H9 (cell line): ENCODE measurements around the gene LIF. TPM values are rescaled to one million over a fixed set of nuclear protein-coding genes. Genes with fewer than 3 reads are reported as not detected.

Experiments used
- DNase-seq: peaks from one replicate; pipeline ENCODE4 v3.0.0-alpha.2; 2017
- H2AFZ ChIP-seq: one replicate; pipeline ENCODE4 v1.6.1; 2013; ENCODE audit warnings: mild to moderate bottlenecking, low read length, control low read depth, moderate library complexity
- H2AK5ac ChIP-seq: 2 replicates; pipeline ENCODE4 v1.6.1; 2013; ENCODE audit warnings: low read length, control low read depth, mixed read lengths; ENCODE audit not compliant: insufficient read length
- H2BK120ac ChIP-seq: one replicate; pipeline ENCODE4 v1.6.1; 2013; ENCODE audit warnings: low read depth, mild to moderate bottlenecking, low read length, control low read depth, inconsistent platforms; ENCODE audit not compliant: poor library complexity, severe bottlenecking
- H2BK12ac ChIP-seq: 2 replicates; pipeline ENCODE4 v1.6.1; 2013; ENCODE audit warnings: low read length, control low read depth, mixed read lengths, low read depth; ENCODE audit not compliant: insufficient read length
- H2BK15ac ChIP-seq: 2 replicates; pipeline ENCODE4 v1.6.1; 2013; ENCODE audit warnings: low read depth, low read length, control low read depth
- H2BK20ac ChIP-seq: one replicate; pipeline ENCODE4 v1.6.1; 2013; ENCODE audit warnings: low read depth, mild to moderate bottlenecking, low read length, control low read depth, inconsistent platforms; ENCODE audit not compliant: poor library complexity, severe bottlenecking
- H2BK5ac ChIP-seq: 2 replicates; pipeline ENCODE4 v1.6.1; 2013; ENCODE audit warnings: low read length, control low read depth, mixed read lengths; ENCODE audit not compliant: insufficient read length
- H3K14ac ChIP-seq: 2 replicates; pipeline ENCODE4 v1.6.1; 2013; ENCODE audit warnings: low read length, control low read depth; ENCODE audit not compliant: insufficient read depth
- H3K18ac ChIP-seq: 2 replicates; pipeline ENCODE4 v1.6.1; 2013; ENCODE audit warnings: low read depth, mild to moderate bottlenecking, mixed read lengths, low read length, control low read depth; ENCODE audit not compliant: insufficient read length
- H3K23ac ChIP-seq: 2 replicates; pipeline ENCODE4 v1.6.1; 2013; ENCODE audit warnings: low read length, control low read depth, mixed read lengths, low read depth; ENCODE audit not compliant: insufficient read length
- H3K23me2 ChIP-seq: 2 replicates; pipeline ENCODE4 v1.6.1; 2013; ENCODE audit warnings: low read depth, mild to moderate bottlenecking, mixed read lengths, low read length, control low read depth; ENCODE audit not compliant: insufficient read length, poor library complexity, severe bottlenecking
- H3K27ac ChIP-seq: 2 replicates; pipeline ENCODE4 v1.5.1; 2013; ENCODE audit warnings: low read length, control low read depth, mixed read lengths, low read depth; ENCODE audit not compliant: insufficient read length
- H3K27me3 ChIP-seq: 2 replicates; pipeline ENCODE4 v1.6.1; 2013; ENCODE audit warnings: low read length, control low read depth, inconsistent platforms; ENCODE audit not compliant: insufficient read depth
- H3K4ac ChIP-seq: 2 replicates; pipeline ENCODE4 v1.6.1; 2013; ENCODE audit warnings: low read depth, mild to moderate bottlenecking, control low read depth, inconsistent platforms, low read length, moderate library complexity
- H3K4me1 ChIP-seq: 2 replicates; pipeline ENCODE4 v1.6.1; 2013; ENCODE audit warnings: low read length, control low read depth, inconsistent platforms; ENCODE audit not compliant: insufficient read depth
- H3K4me2 ChIP-seq: 2 replicates; pipeline ENCODE4 v1.6.1; 2013; ENCODE audit warnings: low read length, control low read depth, mixed read lengths; ENCODE audit not compliant: insufficient read length, insufficient read depth
- H3K56ac ChIP-seq: 2 replicates; pipeline ENCODE4 v1.6.1; 2013; ENCODE audit warnings: low read depth, mild to moderate bottlenecking, mixed read lengths, low read length, control low read depth; ENCODE audit not compliant: insufficient read length
- H3K79me1 ChIP-seq: 2 replicates; pipeline ENCODE4 v1.6.1; 2013; ENCODE audit warnings: low read depth, mild to moderate bottlenecking, moderate library complexity, low read length, control low read depth, inconsistent platforms; ENCODE audit not compliant: insufficient read depth, poor library complexity, severe bottlenecking
- H3K79me2 ChIP-seq: 2 replicates; pipeline ENCODE4 v1.6.1; 2013; ENCODE audit warnings: low read length, control low read depth, inconsistent platforms; ENCODE audit not compliant: insufficient read depth
- H3K9ac ChIP-seq: 2 replicates; pipeline ENCODE4 v1.6.1; 2013; ENCODE audit warnings: low read length, control low read depth, mixed read lengths; ENCODE audit not compliant: insufficient read length; ENCODE audit errors: extremely low read depth
- H3K9me3 ChIP-seq: one replicate; pipeline ENCODE4 v1.6.1; 2013; ENCODE audit warnings: low read depth, low read length, inconsistent platforms; ENCODE audit not compliant: control insufficient read depth
- H3T11ph ChIP-seq: one replicate; pipeline ENCODE4 v1.6.1; 2013; ENCODE audit warnings: mild to moderate bottlenecking, low read length, control low read depth, inconsistent platforms
- H4K20me1 ChIP-seq: one replicate; pipeline ENCODE4 v1.6.1; 2013; ENCODE audit not compliant: control insufficient read depth, insufficient read length, insufficient read depth
- H4K5ac ChIP-seq: 2 replicates; pipeline ENCODE4 v1.6.1; 2013; ENCODE audit warnings: low read depth, mild to moderate bottlenecking, mixed read lengths, low read length, control low read depth; ENCODE audit not compliant: insufficient read length
- H4K8ac ChIP-seq: replicated peaks from 2 replicates; pipeline ENCODE4 v1.6.1; 2013; ENCODE audit warnings: low read length, control low read depth, mixed read lengths, low read depth; ENCODE audit not compliant: insufficient read length
- H4K91ac ChIP-seq: 2 replicates; pipeline ENCODE4 v1.6.1; 2013; ENCODE audit warnings: low read depth, mild to moderate bottlenecking, moderate library complexity, mixed read lengths, low read length, control low read depth; ENCODE audit not compliant: insufficient read length
- H3K27ac Mint-ChIP-seq, 3 experiments: 2 replicates in 2 of 3; 3 replicates in 1 of 3; pipeline ENCODE4 v1.8.0; 2020 to 2021; ENCODE audit warnings: mixed read lengths in 3 of 3, mild to moderate bottlenecking in 1 of 3, moderate library complexity in 1 of 3
- H3K27me3 Mint-ChIP-seq: 2 replicates; pipeline ENCODE4 v1.8.0; 2021; ENCODE audit warnings: low read depth, mild to moderate bottlenecking, moderate library complexity, mixed read lengths
- H3K36me3 Mint-ChIP-seq, 3 experiments: 2 replicates in 2 of 3; 3 replicates in 1 of 3; pipeline ENCODE4 v1.8.0; 2020 to 2021; ENCODE audit warnings: low read depth in 3 of 3, mixed read lengths in 3 of 3; ENCODE audit not compliant: insufficient read depth in 1 of 3
- H3K4me1 Mint-ChIP-seq, 2 experiments: 2 replicates each; pipeline ENCODE4 v1.8.0; 2020; ENCODE audit warnings: mixed read lengths in 2 of 2
- H3K4me3 Mint-ChIP-seq, 2 experiments: 2 replicates in 1 of 2; 3 replicates in 1 of 2; pipeline ENCODE4 v1.8.0; 2020 to 2021; ENCODE audit warnings: mild to moderate bottlenecking in 2 of 2, mixed read lengths in 2 of 2, moderate library complexity in 1 of 2
- H3K9me3 Mint-ChIP-seq, 2 experiments: 2 replicates in 1 of 2; 3 replicates in 1 of 2; pipeline ENCODE4 v1.8.0; 2020; ENCODE audit warnings: mild to moderate bottlenecking in 2 of 2, mixed read lengths in 2 of 2, moderate library complexity in 1 of 2
- CTCF ChIP-seq: fragments of 200-600 bp; sonication (generic); conservative IDR thresholded peaks from 3 replicates; pipeline ENCODE4 v1.8.0; 2021; ENCODE audit warnings: antibody characterized with exemption, mild to moderate bottlenecking
- WGBS: extraction: QIAGEN DNeasy Blood & Tissue Kit; methylation state at CpG from one replicate; pipeline ENCODE4 v1.1.7; 2013; ENCODE audit warnings: missing lambda C conversion rate, low lambda C conversion rate, mixed read lengths; ENCODE audit not compliant: insufficient read length; ENCODE audit errors: extremely low coverage; 5-methylcytosine and 5-hydroxymethylcytosine counted together
- total RNA-seq: library from RNA; stranded (reverse); gene quantifications from 2 replicates; pipeline ENCODE4 v1.2.1, GENCODE V29; 2021

LIF gene
- total RNA-seq, 1 experiment from 2014 or later: 6.1 TPM

GRCh38 chr22:30268331-30268730 is 21.8 kb upstream of the LIF start:
- Histone ChIP-seq H3K4ac (no peak overlapping the region), H4K20me1 (no peaks in the 10 kb centered on the region), H4K8ac (no peak overlapping the region), H3K56ac (no peak overlapping the region), H2BK15ac (no peak overlapping the region), H3K4me1 (no peaks in the 10 kb centered on the region), H3T11ph (no peak overlapping the region), H3K79me1 (no peaks in the 10 kb centered on the region), H3K14ac (no peak overlapping the region), H3K79me2 (no peaks in the 10 kb centered on the region), H2AFZ (no peak overlapping the region), H3K4me2 (no peak overlapping the region), H4K5ac (no peak overlapping the region), H3K9ac (no peak overlapping the region), H3K27me3 (no peaks in the 10 kb centered on the region; the same call in 1 of the 2 replicates), H2BK120ac (no peak overlapping the region), H2AK5ac (no peak overlapping the region), H2BK20ac (no peak overlapping the region), H3K23me2 (no peaks in the 10 kb centered on the region), H2BK5ac (no peak overlapping the region), H2BK12ac (no peak overlapping the region), H3K18ac (no peak overlapping the region), H4K91ac (no peak overlapping the region), H3K23ac (no peak overlapping the region), H3K27ac (no peak overlapping the region), H3K9me3 (no peaks in the 10 kb centered on the region)
- Mint-ChIP-seq H3K27ac (peak overlapping the region in 1 of 3 experiments; percentile 94; a peak in 2 of 7 replicates), H3K4me3 (no peak overlapping the region), H3K36me3 (no peaks in the 10 kb centered on the region), H3K27me3 (peaks cover under 1% of the 10 kb centered on the region), H3K9me3 (no peaks in the 10 kb centered on the region), H3K4me1 (peaks cover 0 to 8% of the 10 kb centered on the region in 2 experiments; a peak in 2 of 4 replicates)
- DNase-seq: no peak
- no peak for TF ChIP-seq CTCF
- WGBS: no CpG with 5 or more reads among the region's 8 CpGs
